Heart left ventricle (tissue), 13 donors: Measurements from ENCODE around the gene RPS6KA2.

Experiments
- CTCF ChIP-seq, 12 donors: fragments of 200-600 bp; sonication (generic) in 4 of 12; IDR thresholded peaks; one replicate each; pipeline versions ENCODE4 v1.5.0 to v1.8.0; 2018 to 2022; ENCODE audit warnings: antibody characterized with exemption in 12 of 12, mild to moderate bottlenecking in 5 of 12
- POLR2A ChIP-seq, 2 donors: fragments of 450-650 bp; IDR thresholded peaks; one replicate each; pipeline ENCODE4 v1.6.1; 2017; ENCODE audit warnings: antibody characterized with exemption in 2 of 2, mild to moderate bottlenecking in 2 of 2, moderate library complexity in 2 of 2
- donor health status: ischemic (EF 13 %, LVEDD 7.1; RV severe dilation, severe dysfunction).
- donor health status: DM: no; HTN: yes; CAD: no.
- donor health status: DM: no; HTN: no; CAD: no.
- donor health status: ischemic (EF 25% LVEDD 6.9; RV normal size, moderate dysfunction).
- donor health status: ischemic (EF 25% LVEDD 5.7; RV mildly dilated, moderate dysfunction).
- donor health status: ischemic (EF 35%, LVEDD 5.7; RV mildly dilated, moderate dysfunction).
- donor health status: nonischemic (EF 11% LVEDD 7.7; RV severe dilation, severe dysfunction).
- donor health status: DM: yes; HTN: yes; CAD: no.
- donor health status: PGD.
- donor health status: ischemic (EF 29% LVEDD 5.4; RV normal size, mild dysfunction).
- donor health status: nonischemic (EF 23%, LVEDD 6.1; RV moderate dilation, normal function).

- TF ChIP-seq POLR2A (IDR thresholded peaks at IDR 0.05) (no peak), CTCF (IDR thresholded peaks at IDR 0.05) (no peak)
These were observed 202.6 kb downstream of the RPS6KA2 start for GRCh38 chr6:166424431-166424830.
